DMS 273 (cell line): ENCODE data around the gene INTS11.

Experiments
- DNase-seq: peaks from one replicate; lab custom pipeline; 2025; ENCODE audit not compliant: unreplicated experiment; lab: John Stamatoyannopoulos, UW

The INTS11 gene

GRCh38 chr1:1314678-1315335 lies 9.7 kb downstream of the INTS11 start:
- no peak for DNase-seq

- no peak for DNase-seq
These were observed 10.2 kb downstream of the INTS11 start for GRCh38 chr1:1314237-1314586.

- no peak for DNase-seq
These were observed 10.8 kb downstream of the INTS11 start for GRCh38 chr1:1313500-1314236.

GRCh38 chr1:1312450-1313314 lies 11.8 kb downstream of the INTS11 start:
- no peak for DNase-seq

- no peak for DNase-seq
These were observed 13.1 kb downstream of the INTS11 start for GRCh38 chr1:1311107-1312104.

- no peak for DNase-seq
These were observed 13.9 kb downstream of the INTS11 start for GRCh38 chr1:1310476-1311053.

- DNase-seq, result no peak
These were observed 14.4 kb downstream of the INTS11 start for GRCh38 chr1:1310109-1310385.

- DNase-seq, result peak; percentile 72
These were observed 15.0 kb downstream of the INTS11 start for GRCh38 chr1:1309251-1310108.

GRCh38 chr1:1308756-1309250 lies 15.7 kb downstream of the INTS11 start:
- peak; percentile 74 for DNase-seq

- DNase-seq, result peak; percentile 98
These were observed 16.3 kb downstream of the INTS11 start, which contains the start of the genes ACAP3 and PUSL1 for GRCh38 chr1:1307923-1308755. Gene ACAP3, minus strand, starts transcription at chr1:1307930. Its CDS starts 115 bp downstream, at chr1:1307815. Gene PUSL1, plus strand, starts transcription at chr1:1308597. Its CDS starts 47 bp downstream, at chr1:1308644.

GRCh38 chr1:1307261-1307922 lies 17.1 kb downstream of the INTS11 start:
- peak; percentile 59 for DNase-seq

- peak; percentile 68 for DNase-seq
These were observed 17.7 kb downstream of the INTS11 start for GRCh38 chr1:1306661-1307260.

GRCh38 chr1:1306070-1306660 lies 18.3 kb downstream of the INTS11 start:
- peak; percentile 80 for DNase-seq

GRCh38 chr1:1305300-1306069 lies 19.0 kb downstream of the INTS11 start:
- peak; percentile 96 for DNase-seq

- peak; percentile 97 for DNase-seq
These were observed 19.8 kb downstream of the INTS11 start for GRCh38 chr1:1304331-1305299.
